ENCODE measurements around the gene CRIM1.

Gene CRIM1

GRCh38 chr2:36561237-36561944 lies 205.8 kb downstream of the CRIM1 start:
- ChIA-PET POLR2A (ENCODE audit: low non-redundant PET) (no interaction called here), CTCF (interaction anchor here (0.7 kb wide), 1 partner anchor 207 kb away, joined by 3 read pairs; no protein-coding TSS in a partner anchor)
- peak overlapping the region; percentile 79 for H3K27ac ChIP-seq
- no peak for TF ChIP-seq CTCF (conservative IDR thresholded peaks at IDR 0.05; ENCODE audit: low read depth)
- DNase-seq (ENCODE audit: low spot score): peak; percentile 83

GRCh38 chr2:36562240-36562639 lies 206.7 kb downstream of the CRIM1 start:
- DNase-seq (ENCODE audit: low spot score): peak; percentile 41
- ChIA-PET CTCF (no interaction called here), POLR2A (ENCODE audit: low non-redundant PET) (no interaction called here)
- no peak for TF ChIP-seq CTCF (conservative IDR thresholded peaks at IDR 0.05; ENCODE audit: low read depth)
- H3K27ac ChIP-seq: no peak overlapping the region

GRCh38 chr2:36562973-36563532 lies 207.5 kb downstream of the CRIM1 start:
- no peak for DNase-seq (ENCODE audit: low spot score)
- H3K27ac ChIP-seq: peak overlapping the region; percentile 58; the same call in 1 of the 2 replicates
- POLR2A ChIA-PET (ENCODE audit: low non-redundant PET): interaction anchor here (0.7 kb wide), 1 partner anchor 12 kb away, joined by 3 read pairs; no protein-coding TSS in a partner anchor

GRCh38 chr2:36564377-36564930 lies 208.9 kb downstream of the CRIM1 start:
- H3K27ac ChIP-seq: no peak overlapping the region
- CTCF ChIA-PET: interaction anchor here (0.6 kb wide), 1 partner anchor 161 kb away, joined by 4 read pairs; no protein-coding TSS in a partner anchor
- no peak for DNase-seq (ENCODE audit: low spot score)
- POLR2A ChIA-PET (ENCODE audit: low non-redundant PET): no interaction called here
- TF ChIP-seq CTCF (conservative IDR thresholded peaks at IDR 0.05; ENCODE audit: low read depth): no peak

More at GRCh38 chr2:36562973-36563532, 207.5 kb downstream of the CRIM1 start:
- CTCF ChIA-PET: interaction anchor here (0.6 kb wide), 1 partner anchor 217 kb away, joined by 5 read pairs; no protein-coding TSS in a partner anchor
- TF ChIP-seq CTCF (conservative IDR thresholded peaks at IDR 0.05; ENCODE audit: low read depth): no peak

- no peak overlapping the region for H3K27ac ChIP-seq
- CTCF ChIA-PET: no interaction called here
- no peak for TF ChIP-seq CTCF (conservative IDR thresholded peaks at IDR 0.05; ENCODE audit: low read depth)
- DNase-seq (ENCODE audit: low spot score): no peak
- POLR2A ChIA-PET (ENCODE audit: low non-redundant PET): no interaction called here
Observed at GRCh38 chr2:36565712-36566111, 210.1 kb downstream of the CRIM1 start.

- TF ChIP-seq CTCF (conservative IDR thresholded peaks at IDR 0.05; ENCODE audit: low read depth): no peak
- ChIA-PET POLR2A (ENCODE audit: low non-redundant PET) (no interaction called here), CTCF (no interaction called here)
- no peak overlapping the region for H3K27ac ChIP-seq
- no peak for DNase-seq (ENCODE audit: low spot score)
Observed at GRCh38 chr2:36566887-36567286, 211.3 kb downstream of the CRIM1 start.

All from RWPE1 (cell line).